GM18505 (cell line): ENCODE measurements around the gene ROBO1.

Source experiments
- ATAC-seq: cut with Tn5 transposase; IDR thresholded peaks from one replicate; pipeline ENCODE4 v1.9.1; 2021; ENCODE audit not compliant: unreplicated experiment
- POLR2A ChIP-seq: IDR thresholded peaks from 4 replicates; pipeline ENCODE4 v1.6.1; 2011; ENCODE audit warnings: borderline replicate concordance; ENCODE audit not compliant: insufficient read depth, insufficient read length; ENCODE audit errors: extremely low read depth

Gene ROBO1

GRCh38 chr3:79497447-79498111 is 270.2 kb downstream of the ROBO1 start:
- TF ChIP-seq POLR2A, result no peak
- ATAC-seq, result peak; percentile 56

GRCh38 chr3:79491029-79491641 is 276.7 kb downstream of the ROBO1 start:
- TF ChIP-seq POLR2A, result no peak
- ATAC-seq, result no peak

GRCh38 chr3:79490165-79491028 is 277.4 kb downstream of the ROBO1 start:
- TF ChIP-seq POLR2A, result no peak
- no peak for ATAC-seq

GRCh38 chr3:79488407-79488806 is 279.4 kb downstream of the ROBO1 start:
- ATAC-seq, result no peak
- TF ChIP-seq POLR2A, result no peak

- ATAC-seq, result no peak
Measured at GRCh38 chr3:79480746-79481145, 287.1 kb downstream of the ROBO1 start.

GRCh38 chr3:79478620-79479019 is 289.2 kb downstream of the ROBO1 start:
- TF ChIP-seq POLR2A, result no peak
- ATAC-seq, result no peak

More at GRCh38 chr3:79480746-79481145, 287.1 kb downstream of the ROBO1 start:
- TF ChIP-seq POLR2A, result no peak

- no peak for TF ChIP-seq POLR2A
- no peak for ATAC-seq
Measured at GRCh38 chr3:79477242-79477641, 290.6 kb downstream of the ROBO1 start.

- TF ChIP-seq POLR2A, result no peak
- no peak for ATAC-seq
Measured at GRCh38 chr3:79473993-79474392, 293.8 kb downstream of the ROBO1 start.

GRCh38 chr3:79467721-79468120 is 300.1 kb downstream of the ROBO1 start:
- TF ChIP-seq POLR2A, result no peak
- no peak for ATAC-seq

GRCh38 chr3:79461129-79461792 is 306.5 kb downstream of the ROBO1 start:
- ATAC-seq, result no peak
- TF ChIP-seq POLR2A, result no peak

- no peak for ATAC-seq
- no peak for TF ChIP-seq POLR2A
Measured at GRCh38 chr3:79453600-79453999, 314.2 kb downstream of the ROBO1 start.

- TF ChIP-seq POLR2A, result no peak
Measured at GRCh38 chr3:79436387-79436786, 331.4 kb downstream of the ROBO1 start.

GRCh38 chr3:79427081-79427480 is 340.7 kb downstream of the ROBO1 start:
- no peak for ATAC-seq
- no peak for TF ChIP-seq POLR2A

More at GRCh38 chr3:79436387-79436786, 331.4 kb downstream of the ROBO1 start:
- no peak for ATAC-seq

GRCh38 chr3:79424811-79425210 is 343.0 kb downstream of the ROBO1 start:
- ATAC-seq, result no peak
- no peak for TF ChIP-seq POLR2A

- no peak for TF ChIP-seq POLR2A
- no peak for ATAC-seq
Measured at GRCh38 chr3:79423417-79423816, 344.4 kb downstream of the ROBO1 start.
